GM21717 (cell line): ENCODE measurements around the gene SCUBE1.

Experiments used
- ATAC-seq: cut with Tn5 transposase; IDR thresholded peaks from one replicate; pipeline ENCODE4 v1.9.1; 2021; ENCODE audit warnings: mild to moderate bottlenecking, moderate library complexity; ENCODE audit not compliant: unreplicated experiment

The SCUBE1 gene

GRCh38 chr22:43343262-43343669 lies at the start of gene SCUBE1:
SCUBE1 (minus strand) TSS chr22:43343372; CDS start chr22:43343261, 111 bp downstream.
- ATAC-seq, result no peak

GRCh38 chr22:43392385-43392989 lies 49.3 kb upstream of the SCUBE1 start:
- no peak for ATAC-seq

GRCh38 chr22:43391306-43391705 lies 48.1 kb upstream of the SCUBE1 start:
- no peak for ATAC-seq

- no peak for ATAC-seq
These were observed 47.7 kb upstream of the SCUBE1 start for GRCh38 chr22:43390872-43391271.

GRCh38 chr22:43390166-43390565 lies 47.0 kb upstream of the SCUBE1 start:
- no peak for ATAC-seq

GRCh38 chr22:43389227-43389836 lies 46.2 kb upstream of the SCUBE1 start:
- ATAC-seq, result no peak

- ATAC-seq, result no peak
These were observed 45.3 kb upstream of the SCUBE1 start for GRCh38 chr22:43388420-43388851.

GRCh38 chr22:43387815-43388214 lies 44.6 kb upstream of the SCUBE1 start:
- no peak for ATAC-seq

GRCh38 chr22:43385770-43386641 lies 42.8 kb upstream of the SCUBE1 start:
- no peak for ATAC-seq

- no peak for ATAC-seq
These were observed 41.7 kb upstream of the SCUBE1 start for GRCh38 chr22:43384863-43385262.

- no peak for ATAC-seq
These were observed 38.5 kb upstream of the SCUBE1 start for GRCh38 chr22:43381693-43382092.

GRCh38 chr22:43377896-43378704 lies 34.9 kb upstream of the SCUBE1 start:
- ATAC-seq, result peak; percentile 63

- ATAC-seq, result no peak
These were observed 34.4 kb upstream of the SCUBE1 start for GRCh38 chr22:43377548-43377895.

- no peak for ATAC-seq
These were observed 33.8 kb upstream of the SCUBE1 start for GRCh38 chr22:43376765-43377547.

GRCh38 chr22:43375951-43376455 lies 32.8 kb upstream of the SCUBE1 start:
- ATAC-seq, result no peak

GRCh38 chr22:43370036-43370435 lies 26.9 kb upstream of the SCUBE1 start:
- ATAC-seq, result no peak

GRCh38 chr22:43365715-43366440 lies 22.7 kb upstream of the SCUBE1 start:
- ATAC-seq, result no peak

- ATAC-seq, result no peak
These were observed 20.9 kb upstream of the SCUBE1 start for GRCh38 chr22:43364169-43364435.

- no peak for ATAC-seq
These were observed 20.4 kb upstream of the SCUBE1 start for GRCh38 chr22:43363315-43364168.
